HG03378 (cell line): ENCODE data around the gene ZNF786.
"Not testable (repeated sequence)": the region's sequence is repeated elsewhere in the genome, so short reads cannot be mapped to it uniquely, and the experiment has no call there.

Experiments
- ATAC-seq: cut with Tn5 transposase; IDR thresholded peaks from one replicate; pipeline ENCODE4 v1.9.1; 2021; ENCODE audit warnings: mild to moderate bottlenecking, moderate library complexity; ENCODE audit not compliant: unreplicated experiment

The ZNF786 gene, protein sequence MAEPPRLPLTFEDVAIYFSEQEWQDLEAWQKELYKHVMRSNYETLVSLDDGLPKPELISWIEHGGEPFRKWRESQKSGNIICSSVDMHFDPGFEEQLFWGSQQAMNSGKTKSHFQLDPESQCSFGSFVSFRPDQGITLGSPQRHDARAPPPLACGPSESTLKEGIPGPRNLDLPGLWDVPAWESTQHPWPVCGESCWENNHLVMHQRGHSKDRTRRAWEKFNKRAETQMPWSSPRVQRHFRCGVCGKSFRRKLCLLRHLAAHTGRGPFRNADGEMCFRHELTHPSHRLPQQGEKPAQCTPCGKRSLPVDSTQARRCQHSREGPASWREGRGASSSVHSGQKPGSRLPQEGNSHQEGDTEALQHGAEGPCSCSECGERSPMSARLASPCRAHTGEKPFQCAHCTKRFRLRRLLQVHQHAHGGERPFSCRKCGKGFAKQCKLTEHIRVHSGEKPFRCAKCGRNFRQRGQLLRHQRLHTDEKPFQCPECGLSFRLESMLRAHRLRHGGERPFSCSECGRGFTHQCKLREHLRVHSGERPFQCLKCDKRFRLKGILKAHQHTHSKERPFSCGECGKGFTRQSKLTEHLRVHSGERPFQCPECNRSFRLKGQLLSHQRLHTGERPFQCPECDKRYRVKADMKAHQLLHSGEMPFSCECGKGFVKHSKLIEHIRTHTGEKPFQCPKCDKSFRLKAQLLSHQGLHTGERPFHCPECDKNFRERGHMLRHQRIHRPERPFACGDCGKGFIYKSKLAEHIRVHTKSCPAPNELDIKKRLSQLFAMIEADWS

GRCh38 chr7:149090397-149091195, at the start of gene ZNF786:
ZNF786 (minus strand) TSS chr7:149090718; CDS start chr7:149090640, 78 bp downstream.
- ATAC-seq = peak; percentile 69

GRCh38 chr7:149136118-149136517, 45.6 kb upstream of the ZNF786 start:
- no peak for ATAC-seq

GRCh38 chr7:149133028-149133710, 42.7 kb upstream of the ZNF786 start:
- ATAC-seq = no peak

DNA sequence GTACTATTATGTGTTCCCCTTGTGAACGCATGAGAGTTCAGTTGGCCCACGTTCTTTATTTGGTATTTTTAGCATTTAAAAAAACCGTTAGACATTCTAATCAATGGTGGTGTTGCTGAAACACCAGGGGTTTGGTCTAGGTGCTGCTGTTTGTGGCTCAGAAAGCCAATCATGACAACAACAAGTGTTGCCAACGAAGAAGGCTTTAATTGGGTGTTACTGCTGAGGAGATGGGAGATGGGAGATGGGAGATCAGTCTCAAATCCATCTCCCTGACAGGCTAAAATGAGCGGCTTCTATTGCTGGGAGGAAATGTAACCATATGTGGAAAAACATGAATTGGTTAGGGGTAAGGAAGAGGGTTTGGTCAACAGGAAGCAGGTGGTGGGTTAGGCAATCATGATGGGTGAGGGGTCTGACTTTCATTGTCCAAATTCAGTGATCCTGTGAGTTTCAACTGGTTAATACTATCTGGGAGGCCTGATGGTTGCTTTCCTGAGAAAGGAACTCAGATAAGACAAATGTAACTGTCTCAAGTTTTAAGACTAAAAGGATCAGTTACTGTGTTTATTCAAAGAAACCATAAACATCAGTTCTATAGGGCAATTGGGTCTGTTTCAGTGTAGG, 40.2 kb upstream of the ZNF786 start:
- no peak for ATAC-seq

DNA sequence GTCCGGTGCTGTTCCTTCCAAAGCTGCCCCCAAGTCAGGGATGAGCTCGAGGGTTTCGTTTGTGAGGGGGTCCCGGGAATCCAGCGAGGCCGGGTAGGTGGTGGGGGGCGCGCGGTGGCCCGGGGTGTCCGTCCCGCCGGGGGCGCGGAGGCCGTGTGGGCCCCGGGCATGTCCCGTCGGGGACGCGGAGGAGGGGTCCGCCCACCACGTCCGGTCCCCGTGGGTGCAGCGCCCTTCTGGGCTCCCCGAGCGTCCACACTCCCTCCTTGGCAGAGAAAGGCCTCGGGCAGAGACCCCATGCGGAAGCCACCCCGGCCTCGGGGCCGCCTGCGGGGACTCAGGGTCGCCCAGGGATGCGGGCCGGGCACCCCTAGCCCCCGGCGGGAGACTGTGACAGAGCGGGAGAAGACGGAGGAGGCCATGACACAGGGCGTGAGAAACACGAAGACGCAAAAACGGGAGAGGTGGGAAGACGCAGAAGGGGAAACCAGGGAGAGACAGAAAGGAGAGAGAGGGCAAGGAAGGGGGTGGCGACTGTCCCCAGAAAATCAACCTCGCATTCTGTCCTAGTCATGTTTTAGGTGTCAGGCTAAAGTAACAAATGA, 36.2 kb upstream of the ZNF786 start:
- ATAC-seq = peak; percentile 28

DNA sequence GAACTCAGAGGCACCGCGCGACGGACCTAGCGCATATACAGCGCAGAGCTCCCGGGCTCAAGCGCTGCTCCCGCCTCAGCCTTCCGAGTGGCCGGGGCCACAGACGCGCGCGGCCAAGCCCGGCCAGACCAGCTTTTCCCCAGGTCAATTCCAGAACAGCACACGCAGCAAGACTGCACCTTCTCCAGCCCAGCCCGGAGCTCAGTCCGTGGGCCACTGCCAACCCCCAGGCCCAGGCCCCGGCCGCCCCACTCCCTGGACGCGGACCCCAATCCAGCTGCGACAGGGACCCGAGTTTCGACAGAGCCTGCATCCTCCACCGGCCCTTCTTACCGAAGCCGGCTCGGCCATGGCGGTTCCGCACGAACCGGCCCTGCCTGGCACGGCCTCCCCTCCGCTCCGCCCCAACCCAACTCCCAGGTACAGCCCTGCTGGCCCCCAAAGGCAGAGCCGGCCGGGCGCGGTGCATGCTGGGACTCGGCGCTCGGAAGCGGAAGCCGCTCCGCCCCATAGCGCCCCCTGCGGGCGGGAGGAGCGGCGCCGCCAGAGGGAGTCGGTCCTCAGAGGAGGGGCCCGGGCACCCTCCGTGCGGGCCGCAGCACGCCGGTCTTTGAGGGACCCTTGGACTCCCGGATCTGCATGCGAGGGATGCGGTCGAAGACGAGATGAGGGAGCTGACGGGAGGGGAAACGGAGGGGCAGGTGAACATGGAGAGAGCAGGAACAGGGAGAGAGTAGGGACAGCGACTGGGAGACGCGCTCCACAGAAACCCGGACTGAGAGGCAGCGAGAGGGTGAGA, 35.5 kb upstream of the ZNF786 start, which contains the start of gene ZNF425:
Gene ZNF425 (minus strand): TSS at position 462 of the 799 bp plus-strand sequence. CDS start 111 bp downstream, at position 351.
- ATAC-seq = peak; percentile 70

- no peak for ATAC-seq
Observed at GRCh38 chr7:149125189-149125862, 34.8 kb upstream of the ZNF786 start.

- ATAC-seq = no peak
Observed at GRCh38 chr7:149109969-149110368, 19.5 kb upstream of the ZNF786 start.

GRCh38 chr7:149104749-149105148, 14.2 kb upstream of the ZNF786 start:
- no peak for ATAC-seq

GRCh38 chr7:149104214-149104613, 13.7 kb upstream of the ZNF786 start:
- no peak for ATAC-seq

DNA sequence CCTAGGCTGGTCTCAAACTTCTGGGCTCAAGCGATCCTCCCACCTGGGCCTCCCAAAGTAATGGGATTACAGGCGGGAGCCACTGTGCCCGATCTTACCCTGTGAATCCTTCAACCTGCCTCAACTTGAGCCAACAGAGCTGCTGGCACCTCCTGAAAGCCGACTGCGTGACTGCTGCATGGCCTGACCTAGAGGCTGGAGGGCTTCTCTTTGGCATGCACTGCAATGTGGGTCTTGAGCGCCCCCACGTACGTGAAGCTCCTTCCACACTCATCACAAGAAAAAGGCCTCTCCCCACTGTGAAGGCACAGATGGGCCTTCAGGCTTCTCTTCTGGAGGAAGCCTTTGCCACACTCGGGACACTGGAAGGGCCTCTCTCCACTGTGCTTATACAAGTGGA, 12.9 kb upstream of the ZNF786 start:
- ATAC-seq = no peak

GRCh38 chr7:149102666-149103065, 12.1 kb upstream of the ZNF786 start:
- ATAC-seq = no peak

DNA sequence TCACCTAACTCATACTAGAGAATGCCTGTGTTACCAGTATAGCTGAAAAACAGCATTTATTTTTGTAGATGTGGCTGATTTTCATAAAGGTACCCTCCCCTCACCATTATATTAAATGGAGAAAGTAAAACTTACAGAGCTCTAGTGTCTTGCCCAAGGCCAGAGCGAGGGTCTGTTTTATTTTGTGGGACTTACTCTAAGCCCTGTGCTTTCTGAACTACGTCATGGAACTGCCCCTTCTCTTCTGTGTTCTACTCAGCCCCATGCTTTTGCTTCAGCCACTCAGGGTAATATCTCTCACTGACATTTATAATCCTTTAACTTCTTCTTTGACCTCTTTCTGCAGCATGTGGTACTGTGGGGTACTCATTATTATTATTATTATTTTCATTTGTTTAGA, 10.3 kb upstream of the ZNF786 start:
- no peak for ATAC-seq

DNA sequence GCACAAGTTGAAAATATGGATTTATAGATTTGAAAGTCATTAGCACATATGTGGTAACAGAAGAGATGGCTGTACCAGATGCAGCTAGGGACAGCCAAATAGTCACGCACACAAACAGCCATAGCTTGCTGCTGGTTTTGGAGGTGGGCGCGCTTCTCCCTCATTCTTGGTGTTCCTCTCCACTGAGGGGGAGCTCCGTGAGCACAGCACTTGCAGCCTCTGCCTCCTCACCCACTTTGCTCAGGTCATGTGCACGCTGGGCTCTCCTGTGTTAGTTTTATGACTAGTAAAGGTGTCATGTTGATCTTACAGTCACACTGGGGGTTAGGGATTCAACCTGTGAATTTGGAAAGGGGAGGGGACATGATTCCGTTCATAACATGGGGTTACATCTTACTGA, 8.5 kb upstream of the ZNF786 start:
- no peak for ATAC-seq

GRCh38 chr7:149097088-149097487, 6.6 kb upstream of the ZNF786 start:
- ATAC-seq = no peak

DNA sequence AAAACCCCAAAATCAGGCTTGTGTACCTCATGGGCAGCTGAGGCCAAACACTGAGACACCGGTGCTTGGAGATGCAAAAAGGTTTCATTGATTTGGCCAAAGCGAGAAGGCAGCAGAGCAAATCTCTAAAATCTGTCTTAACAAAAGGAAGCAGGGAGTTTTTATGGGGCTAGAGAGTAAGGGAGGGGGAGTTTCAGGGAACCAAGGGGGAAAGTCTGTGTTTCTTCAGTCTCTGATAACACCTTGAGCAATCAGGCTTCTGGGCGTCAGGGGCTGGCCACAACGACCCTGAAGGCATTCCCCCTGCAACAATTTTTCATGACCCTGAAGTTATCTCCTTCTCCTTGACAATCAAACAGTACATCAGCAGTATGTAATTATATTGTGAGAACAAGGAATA, 2.7 kb upstream of the ZNF786 start:
- ATAC-seq = no peak

DNA sequence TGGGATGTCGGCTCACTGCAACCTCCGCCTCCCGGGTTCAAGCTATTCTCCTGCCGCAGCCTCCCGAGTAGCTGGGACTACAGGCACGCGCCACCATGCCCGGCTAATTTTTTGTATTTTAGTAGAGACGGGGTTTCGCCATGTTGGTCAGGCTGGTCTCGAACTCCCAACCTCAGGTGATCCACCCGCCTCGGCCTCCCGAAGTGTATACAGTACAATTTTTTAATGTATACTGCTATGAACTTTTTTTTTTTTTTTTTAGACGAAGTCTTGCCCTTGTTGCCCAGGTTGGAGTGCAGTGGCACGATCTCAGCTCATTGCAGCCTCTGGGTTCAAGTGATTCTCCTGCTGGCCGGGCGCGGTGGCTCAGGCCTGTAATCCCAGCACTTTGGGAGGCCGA, 1.7 kb upstream of the ZNF786 start:
- not testable (repeated sequence) for ATAC-seq

DNA sequence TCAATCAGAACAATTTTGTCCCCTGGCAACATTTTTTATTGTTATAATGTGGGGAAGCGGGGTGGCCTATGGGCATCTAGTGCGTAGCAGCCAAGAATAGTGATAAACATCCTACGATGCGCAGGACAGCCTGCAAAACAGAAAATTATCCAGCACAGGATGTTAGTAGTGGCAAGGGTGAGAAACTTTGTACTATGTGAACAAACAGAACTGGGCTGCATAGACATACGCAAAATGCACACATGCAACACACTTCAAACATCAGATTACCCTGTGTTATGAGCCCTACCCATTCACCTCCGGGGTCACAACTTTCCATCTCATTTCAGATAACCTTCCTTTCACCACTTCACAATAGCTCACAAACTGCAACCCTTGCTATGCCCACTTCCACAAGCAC, 3.1 kb downstream of the ZNF786 start:
- ATAC-seq = no peak
